HG02970 (cell line): ENCODE results near the gene HOXB7.

Experiments
- ATAC-seq: cut with Tn5 transposase; IDR thresholded peaks from one replicate; pipeline ENCODE4 v1.9.1; 2021; ENCODE audit warnings: mild to moderate bottlenecking, moderate library complexity, moderate number of reproducible peaks; ENCODE audit not compliant: unreplicated experiment, low FRiP score

HOXB7 gene

DNA sequence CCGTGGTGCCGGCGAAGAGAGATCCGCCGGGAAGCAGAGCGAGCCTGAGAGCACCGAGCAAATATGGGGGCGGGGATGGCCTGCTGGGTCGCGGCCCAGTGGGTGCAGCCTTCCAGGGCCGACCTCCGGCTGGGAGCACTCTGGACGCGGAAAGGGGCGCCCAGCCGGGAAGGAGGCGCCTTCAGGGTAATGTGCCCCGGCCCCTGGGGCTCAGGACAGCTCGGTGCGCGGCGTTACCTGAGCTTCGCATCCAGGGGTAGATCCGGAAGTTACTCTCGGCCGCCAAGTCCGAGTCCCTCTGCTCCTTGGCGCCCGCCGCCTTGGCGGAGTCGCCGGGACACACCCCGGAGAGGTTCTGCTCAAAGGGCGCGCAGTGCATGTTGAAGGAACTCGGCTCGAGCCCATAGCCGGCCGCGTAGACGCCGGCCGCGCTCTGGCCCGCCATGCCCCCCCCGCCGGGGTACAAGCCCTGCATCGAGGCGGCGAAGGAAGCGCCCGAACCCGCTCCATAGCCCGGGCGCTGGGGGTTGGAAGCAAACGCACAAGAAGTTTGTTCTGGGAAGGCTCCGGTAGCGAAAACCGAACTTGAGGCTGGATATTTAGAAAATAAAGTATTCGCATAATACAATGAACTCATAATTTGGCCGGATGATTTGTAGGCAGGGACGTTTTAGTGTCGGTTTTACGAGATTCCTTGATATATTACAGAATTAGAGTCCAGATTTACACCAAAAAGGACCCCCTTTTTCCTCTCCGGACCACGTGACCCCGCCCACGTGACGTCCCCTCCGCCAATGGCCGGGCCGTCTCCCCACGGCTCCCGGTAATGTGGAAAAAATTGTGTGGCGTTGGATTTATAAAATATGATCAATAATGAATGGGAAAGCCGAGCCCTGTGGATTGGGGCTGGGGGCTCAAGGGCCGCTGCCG is at the start of gene HOXB7:
TSS of gene HOXB7 (minus strand) at position 736 of the 930 bp plus-strand sequence. CDS start at position 637, 99 bp downstream.
- ATAC-seq, result no peak

GRCh38 chr17:48655913-48656312 is 45.1 kb upstream of the HOXB7 start:
- no peak for ATAC-seq

- ATAC-seq, result no peak
Observed at GRCh38 chr17:48649741-48650140, 38.9 kb upstream of the HOXB7 start.

DNA sequence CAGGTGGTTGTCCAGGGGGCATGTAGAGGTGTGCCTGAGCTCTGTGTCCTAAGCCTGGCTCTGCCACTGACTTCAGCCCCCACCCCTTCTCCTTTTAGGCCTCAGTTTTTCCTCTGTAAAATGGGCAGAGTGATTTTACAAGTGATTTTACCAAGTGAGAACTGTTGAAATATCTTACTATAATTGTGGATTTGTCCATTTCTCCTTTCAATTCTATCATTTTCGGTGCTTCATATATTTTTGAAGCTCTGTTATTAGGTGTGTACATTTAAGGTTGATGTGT is 37.1 kb upstream of the HOXB7 start:
- no peak for ATAC-seq

DNA sequence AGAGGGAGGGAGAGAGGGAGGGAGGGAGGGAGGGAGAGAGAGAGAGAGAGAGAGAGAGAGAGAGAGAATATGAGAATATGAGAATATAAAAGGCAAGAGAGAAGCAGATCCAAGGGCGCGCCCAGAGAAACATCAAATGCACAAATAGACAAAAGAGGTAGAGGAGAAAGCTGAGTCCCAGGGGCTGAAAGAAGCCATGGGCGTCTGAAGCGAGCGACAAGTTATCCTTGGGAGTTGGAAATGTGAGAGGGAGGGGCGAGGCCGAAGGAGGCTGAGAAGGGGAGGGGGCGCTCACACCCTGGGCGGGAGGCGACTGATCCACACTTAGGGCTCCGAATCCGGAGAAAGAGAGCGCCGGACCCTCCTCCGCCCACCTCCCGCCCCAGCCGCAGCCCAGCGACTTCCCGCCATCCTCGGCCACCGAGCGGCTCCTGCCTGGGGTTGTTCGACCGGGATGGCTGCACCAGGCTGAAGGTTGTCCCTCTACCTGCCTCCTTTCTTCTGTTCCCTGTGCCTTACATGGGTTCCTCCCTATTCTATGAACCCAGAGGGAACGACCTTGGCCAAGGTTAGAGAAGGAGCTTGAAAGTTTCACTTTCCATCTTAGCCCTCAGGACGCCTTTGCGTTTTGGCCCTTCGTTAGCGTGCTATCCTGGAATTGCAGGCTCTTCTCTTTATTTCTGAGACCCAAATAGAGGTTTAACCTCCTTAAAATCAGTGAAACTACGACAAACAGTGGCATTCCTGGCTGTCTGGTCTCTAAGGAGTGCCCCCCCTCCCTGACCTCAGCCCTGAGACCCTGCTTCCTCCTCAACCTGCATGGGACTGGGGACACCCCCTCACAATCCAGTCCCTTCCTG is 36.5 kb upstream of the HOXB7 start:
- no peak for ATAC-seq

DNA sequence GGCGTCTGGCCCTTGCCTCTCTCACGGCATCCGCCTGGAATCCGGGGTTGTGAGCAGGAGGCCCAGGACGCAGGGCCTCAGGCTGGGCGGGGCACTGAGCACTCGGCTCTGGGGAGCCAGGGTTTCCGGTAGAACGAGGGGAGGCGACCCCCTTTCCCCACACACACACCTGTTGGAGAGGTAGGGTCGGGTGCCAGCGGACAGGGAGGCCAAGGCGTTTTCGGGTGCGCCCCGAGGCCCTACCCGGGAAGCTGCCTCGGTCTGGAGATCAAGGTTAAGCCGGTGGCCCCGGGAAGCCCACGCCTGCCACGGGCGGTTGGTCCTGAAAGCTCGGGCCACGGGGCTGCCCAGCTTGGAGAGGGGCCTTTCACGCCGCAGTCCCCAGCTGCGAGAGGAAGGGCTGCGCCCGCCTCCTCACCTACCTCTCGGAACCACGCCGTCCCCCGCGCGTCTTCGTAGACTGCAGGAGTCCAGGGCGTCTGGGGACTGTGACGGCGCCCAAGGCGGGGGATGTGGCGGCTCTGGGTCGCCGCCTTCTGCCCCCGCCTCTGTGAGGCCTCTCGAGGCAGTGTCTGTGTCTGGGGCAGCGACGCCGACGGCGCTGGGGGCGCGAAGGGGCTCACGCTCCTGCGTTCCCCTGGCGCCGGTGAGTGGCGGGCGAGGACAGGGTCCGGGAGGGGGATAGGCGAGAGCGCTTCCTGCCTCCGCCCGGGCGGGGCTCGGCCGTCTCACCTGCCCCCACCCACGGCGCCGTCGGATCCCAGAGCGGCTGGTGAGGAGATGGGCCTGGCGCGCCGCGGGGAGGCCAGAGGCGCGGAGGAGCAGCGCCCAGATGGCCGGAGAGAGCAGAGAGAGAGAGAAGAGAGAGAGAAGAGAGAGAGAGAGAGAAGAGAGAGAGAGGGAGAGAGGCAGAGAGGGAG is 35.6 kb upstream of the HOXB7 start:
- no peak for ATAC-seq

DNA sequence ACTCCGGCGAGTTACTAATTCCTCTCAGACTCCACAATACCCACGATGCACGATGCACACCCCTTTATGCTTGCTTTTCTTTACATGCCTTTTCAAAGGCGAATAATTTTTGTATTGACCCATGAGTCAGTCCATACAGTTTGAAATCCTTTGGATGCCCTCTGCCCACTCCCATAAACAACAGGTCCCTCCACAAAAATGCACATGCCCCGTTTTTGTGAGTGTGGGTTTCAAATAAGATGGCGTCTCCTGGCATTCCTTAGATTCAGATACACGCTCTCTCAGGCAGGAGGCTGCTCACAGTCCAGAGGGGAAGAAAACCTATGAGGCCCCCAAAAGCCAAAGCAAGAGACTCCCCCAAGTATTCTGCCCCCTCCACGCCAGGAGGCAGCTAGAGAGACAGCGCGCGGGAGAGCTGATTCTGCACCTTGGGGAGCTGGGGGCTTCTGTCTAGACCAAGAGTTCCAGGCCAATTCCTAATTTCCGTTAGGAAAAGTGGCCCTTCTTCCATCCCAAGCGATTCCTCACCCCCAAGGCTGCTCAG is 34.9 kb upstream of the HOXB7 start:
- ATAC-seq, result no peak

GRCh38 chr17:48644910-48645557 is 34.2 kb upstream of the HOXB7 start:
- no peak for ATAC-seq

GRCh38 chr17:48644159-48644558 is 33.3 kb upstream of the HOXB7 start:
- ATAC-seq, result no peak

GRCh38 chr17:48643697-48644012 is 32.8 kb upstream of the HOXB7 start:
- ATAC-seq, result no peak

- ATAC-seq, result no peak
Observed at GRCh38 chr17:48642843-48643696, 32.3 kb upstream of the HOXB7 start.

GRCh38 chr17:48642059-48642842 is 31.4 kb upstream of the HOXB7 start:
- ATAC-seq, result no peak

GRCh38 chr17:48641541-48642058 is 30.8 kb upstream of the HOXB7 start:
- no peak for ATAC-seq

- no peak for ATAC-seq
Observed at GRCh38 chr17:48640858-48641180, 30.0 kb upstream of the HOXB7 start.

DNA sequence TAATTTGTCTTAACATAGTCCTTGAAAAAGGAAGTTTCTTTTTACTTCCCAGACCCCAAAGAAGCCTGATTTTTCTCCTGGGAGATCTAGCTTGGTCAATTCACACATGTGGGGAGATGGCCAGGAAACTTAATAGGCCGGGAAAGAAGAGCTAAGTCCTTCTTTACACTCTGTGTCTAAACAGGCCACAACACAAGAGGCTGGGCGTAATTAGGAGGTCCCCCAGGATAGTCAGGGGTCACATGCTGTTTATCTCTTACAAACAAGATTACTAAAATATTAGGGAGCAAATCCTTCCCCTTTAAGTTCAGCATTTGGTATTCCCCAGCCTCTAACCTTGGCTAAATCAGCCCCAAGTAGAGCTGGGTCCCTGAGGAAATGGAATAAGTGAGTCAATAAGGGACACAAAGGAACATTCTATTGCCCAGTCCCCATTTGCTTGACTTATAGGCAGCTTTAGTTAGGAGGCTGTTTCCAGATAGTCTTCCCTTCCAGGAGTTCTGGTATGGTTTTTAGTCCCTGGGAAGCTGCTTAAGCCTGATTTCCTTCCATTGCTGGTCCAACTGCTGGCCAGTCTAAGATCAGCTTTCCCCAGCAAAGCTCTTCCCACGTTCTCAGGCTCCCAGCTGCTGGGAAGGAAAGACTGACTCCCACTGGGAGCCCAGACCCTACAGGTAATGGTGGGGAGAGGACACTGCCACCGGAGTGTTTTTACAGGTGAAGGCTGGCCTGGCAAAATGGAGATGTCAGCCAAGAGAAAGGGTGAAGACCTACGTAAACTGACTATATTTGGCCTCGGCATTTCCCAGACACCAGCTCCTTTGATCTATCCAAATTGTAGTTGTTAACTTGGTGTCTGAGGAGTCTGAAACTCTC is 29.4 kb upstream of the HOXB7 start:
- ATAC-seq, result no peak

- ATAC-seq, result no peak
Observed at GRCh38 chr17:48639136-48639535, 28.3 kb upstream of the HOXB7 start.
